GM18873 (cell line): Measurements from ENCODE around the gene RPL9.
A peak's percentile ranks its signal among the peaks of the same experiment; 100 is the strongest.
"Not testable (repeated sequence)": the region's sequence is repeated elsewhere in the genome, so short reads cannot be mapped to it uniquely, and the experiment has no call there.

ENCODE experiments used
- ATAC-seq: cut with Tn5 transposase; IDR thresholded peaks from one replicate; pipeline ENCODE4 v1.9.1; 2021; ENCODE audit warnings: mild to moderate bottlenecking, moderate library complexity, moderate number of reproducible peaks; ENCODE audit not compliant: unreplicated experiment, low FRiP score

The RPL9 gene

GRCh38 chr4:39458505-39459300 is at the start of gene RPL9, which contains the start of gene LIAS:
Gene RPL9 (minus strand): TSS chr4:39458922. CDS start chr4:39458439, 483 bp downstream.
Gene LIAS (plus strand): TSS chr4:39459056. CDS start chr4:39459118, 62 bp downstream.
- ATAC-seq = peak; percentile 84

GRCh38 chr4:39505581-39505980 is 46.9 kb upstream of the RPL9 start:
- no peak for ATAC-seq

GRCh38 chr4:39504538-39504937 is 45.8 kb upstream of the RPL9 start:
- ATAC-seq = no peak

GRCh38 chr4:39502664-39503035 is 43.9 kb upstream of the RPL9 start:
- ATAC-seq = not testable (repeated sequence)

GRCh38 chr4:39502019-39502663 is 43.4 kb upstream of the RPL9 start:
- no peak for ATAC-seq

- no peak for ATAC-seq
Measured at GRCh38 chr4:39498727-39499020, 40.0 kb upstream of the RPL9 start.

- ATAC-seq = no peak
Measured at GRCh38 chr4:39497909-39498726, 39.4 kb upstream of the RPL9 start.

GRCh38 chr4:39495446-39496213 is 36.9 kb upstream of the RPL9 start:
- no peak for ATAC-seq

- no peak for ATAC-seq
Measured at GRCh38 chr4:39494354-39494753, 35.6 kb upstream of the RPL9 start.

GRCh38 chr4:39490322-39490721 is 31.6 kb upstream of the RPL9 start:
- ATAC-seq = no peak

GRCh38 chr4:39486221-39486804 is 27.6 kb upstream of the RPL9 start:
- ATAC-seq = no peak

- no peak for ATAC-seq
Measured at GRCh38 chr4:39484582-39485272, 26.0 kb upstream of the RPL9 start.

- no peak for ATAC-seq
Measured at GRCh38 chr4:39480902-39481695, 22.4 kb upstream of the RPL9 start.

GRCh38 chr4:39480251-39480650 is 21.5 kb upstream of the RPL9 start:
- ATAC-seq = no peak

- ATAC-seq = no peak
Measured at GRCh38 chr4:39476187-39476895, 17.6 kb upstream of the RPL9 start.

GRCh38 chr4:39472396-39472795 is 13.7 kb upstream of the RPL9 start:
- no peak for ATAC-seq

- ATAC-seq = no peak
Measured at GRCh38 chr4:39470402-39470801, 11.7 kb upstream of the RPL9 start.

- ATAC-seq = peak; percentile 61
Measured at GRCh38 chr4:39469429-39470077, 10.8 kb upstream of the RPL9 start.
